GM19452 (cell line): Measurements from ENCODE around the gene CD53.
"Not testable (repeated sequence)": the region's sequence is repeated elsewhere in the genome, so short reads cannot be mapped to it uniquely, and the experiment has no call there.

Experiments used
- ATAC-seq: cut with Tn5 transposase; IDR thresholded peaks from one replicate; pipeline ENCODE4 v1.9.1; 2021; ENCODE audit not compliant: unreplicated experiment

Gene CD53

GRCh38 chr1:110872745-110873720 is at the start of gene CD53:
Gene CD53 (plus strand): TSS chr1:110873148. CDS start chr1:110891409, 18,261 bp downstream.
- ATAC-seq = peak; percentile 50

GRCh38 chr1:110824192-110824591 is 48.8 kb upstream of the CD53 start:
- no peak for ATAC-seq

- no peak for ATAC-seq
Observed at GRCh38 chr1:110829955-110830553, 42.9 kb upstream of the CD53 start.

GRCh38 chr1:110833779-110834178 is 39.2 kb upstream of the CD53 start:
- not testable (repeated sequence) for ATAC-seq

- ATAC-seq = no peak
Observed at GRCh38 chr1:110846861-110847260, 26.1 kb upstream of the CD53 start.

GRCh38 chr1:110850145-110850544 is 22.8 kb upstream of the CD53 start:
- ATAC-seq = no peak

GRCh38 chr1:110850627-110851026 is 22.3 kb upstream of the CD53 start:
- no peak for ATAC-seq

- no peak for ATAC-seq
Observed at GRCh38 chr1:110853135-110853534, 19.8 kb upstream of the CD53 start.

- no peak for ATAC-seq
Observed at GRCh38 chr1:110856410-110856809, 16.5 kb upstream of the CD53 start.

GRCh38 chr1:110857964-110858948 is 14.7 kb upstream of the CD53 start:
- no peak for ATAC-seq

GRCh38 chr1:110859062-110859461 is 13.9 kb upstream of the CD53 start:
- ATAC-seq = no peak

- ATAC-seq = no peak
Observed at GRCh38 chr1:110860174-110860573, 12.8 kb upstream of the CD53 start.

GRCh38 chr1:110860620-110861019 is 12.3 kb upstream of the CD53 start:
- not testable (repeated sequence) for ATAC-seq

GRCh38 chr1:110861942-110862341 is 11.0 kb upstream of the CD53 start:
- not testable (repeated sequence) for ATAC-seq

GRCh38 chr1:110864287-110864686 is 8.7 kb upstream of the CD53 start:
- no peak for ATAC-seq

GRCh38 chr1:110870721-110871388 is 2.1 kb upstream of the CD53 start:
- no peak for ATAC-seq

- ATAC-seq = peak; percentile 35
Observed at GRCh38 chr1:110872366-110872744, 593 bp upstream of the CD53 start.

- ATAC-seq = no peak
Observed at GRCh38 chr1:110873856-110874255, 908 bp downstream of the CD53 start.

- no peak for ATAC-seq
Observed at GRCh38 chr1:110874324-110875215, 1.6 kb downstream of the CD53 start.
